HG02642 (cell line): ENCODE data around the gene ADAMTS17.

Experiments used
- ATAC-seq: cut with Tn5 transposase; IDR thresholded peaks from one replicate; pipeline ENCODE4 v1.9.1; 2021; ENCODE audit warnings: mild to moderate bottlenecking; ENCODE audit not compliant: unreplicated experiment, poor library complexity

ADAMTS17 gene, protein sequence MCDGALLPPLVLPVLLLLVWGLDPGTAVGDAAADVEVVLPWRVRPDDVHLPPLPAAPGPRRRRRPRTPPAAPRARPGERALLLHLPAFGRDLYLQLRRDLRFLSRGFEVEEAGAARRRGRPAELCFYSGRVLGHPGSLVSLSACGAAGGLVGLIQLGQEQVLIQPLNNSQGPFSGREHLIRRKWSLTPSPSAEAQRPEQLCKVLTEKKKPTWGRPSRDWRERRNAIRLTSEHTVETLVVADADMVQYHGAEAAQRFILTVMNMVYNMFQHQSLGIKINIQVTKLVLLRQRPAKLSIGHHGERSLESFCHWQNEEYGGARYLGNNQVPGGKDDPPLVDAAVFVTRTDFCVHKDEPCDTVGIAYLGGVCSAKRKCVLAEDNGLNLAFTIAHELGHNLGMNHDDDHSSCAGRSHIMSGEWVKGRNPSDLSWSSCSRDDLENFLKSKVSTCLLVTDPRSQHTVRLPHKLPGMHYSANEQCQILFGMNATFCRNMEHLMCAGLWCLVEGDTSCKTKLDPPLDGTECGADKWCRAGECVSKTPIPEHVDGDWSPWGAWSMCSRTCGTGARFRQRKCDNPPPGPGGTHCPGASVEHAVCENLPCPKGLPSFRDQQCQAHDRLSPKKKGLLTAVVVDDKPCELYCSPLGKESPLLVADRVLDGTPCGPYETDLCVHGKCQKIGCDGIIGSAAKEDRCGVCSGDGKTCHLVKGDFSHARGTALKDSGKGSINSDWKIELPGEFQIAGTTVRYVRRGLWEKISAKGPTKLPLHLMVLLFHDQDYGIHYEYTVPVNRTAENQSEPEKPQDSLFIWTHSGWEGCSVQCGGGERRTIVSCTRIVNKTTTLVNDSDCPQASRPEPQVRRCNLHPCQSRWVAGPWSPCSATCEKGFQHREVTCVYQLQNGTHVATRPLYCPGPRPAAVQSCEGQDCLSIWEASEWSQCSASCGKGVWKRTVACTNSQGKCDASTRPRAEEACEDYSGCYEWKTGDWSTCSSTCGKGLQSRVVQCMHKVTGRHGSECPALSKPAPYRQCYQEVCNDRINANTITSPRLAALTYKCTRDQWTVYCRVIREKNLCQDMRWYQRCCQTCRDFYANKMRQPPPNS

DNA sequence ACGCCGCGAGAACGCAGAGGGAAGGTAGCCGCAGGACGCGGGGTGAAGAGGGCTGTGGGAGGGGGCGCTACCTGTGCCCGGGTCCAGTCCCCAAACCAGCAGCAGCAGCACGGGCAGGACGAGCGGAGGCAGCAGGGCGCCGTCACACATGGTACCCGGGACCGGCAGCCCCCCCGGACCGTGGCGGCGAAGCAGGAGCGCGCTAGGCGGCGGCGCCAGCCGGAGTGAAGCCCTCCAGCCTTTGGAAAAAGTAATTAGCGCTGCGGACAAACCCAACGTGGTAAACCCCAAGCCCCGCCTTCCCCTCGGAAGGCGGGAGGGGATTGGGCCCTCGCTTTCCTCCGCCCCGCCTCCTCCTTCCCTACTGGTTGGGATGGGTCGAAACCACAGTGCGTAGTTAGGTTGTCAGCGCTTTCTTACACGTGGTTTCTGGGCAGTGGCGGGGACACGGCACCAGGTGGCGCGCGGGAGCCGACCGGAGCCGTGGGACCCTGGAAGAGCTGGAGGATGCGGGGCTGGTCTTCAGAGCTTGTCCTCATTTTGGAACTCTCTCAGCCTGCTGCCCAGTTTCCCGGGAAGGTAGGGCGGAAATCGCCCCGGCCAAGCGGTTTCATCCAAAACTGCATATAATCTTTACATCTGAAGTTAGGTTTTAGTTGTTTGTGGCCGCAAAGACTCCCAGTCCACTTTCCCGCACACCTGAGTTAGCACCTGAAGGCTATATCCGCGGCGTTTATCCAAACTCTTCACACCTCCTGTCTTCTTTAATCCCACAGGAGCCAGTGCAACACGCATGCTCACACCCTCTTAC lies at the start of gene ADAMTS17:
ADAMTS17 (minus strand) TSS at position 226 of the 811 bp plus-strand sequence; CDS start at position 150, 76 bp downstream.
- peak; percentile 97 for ATAC-seq

DNA sequence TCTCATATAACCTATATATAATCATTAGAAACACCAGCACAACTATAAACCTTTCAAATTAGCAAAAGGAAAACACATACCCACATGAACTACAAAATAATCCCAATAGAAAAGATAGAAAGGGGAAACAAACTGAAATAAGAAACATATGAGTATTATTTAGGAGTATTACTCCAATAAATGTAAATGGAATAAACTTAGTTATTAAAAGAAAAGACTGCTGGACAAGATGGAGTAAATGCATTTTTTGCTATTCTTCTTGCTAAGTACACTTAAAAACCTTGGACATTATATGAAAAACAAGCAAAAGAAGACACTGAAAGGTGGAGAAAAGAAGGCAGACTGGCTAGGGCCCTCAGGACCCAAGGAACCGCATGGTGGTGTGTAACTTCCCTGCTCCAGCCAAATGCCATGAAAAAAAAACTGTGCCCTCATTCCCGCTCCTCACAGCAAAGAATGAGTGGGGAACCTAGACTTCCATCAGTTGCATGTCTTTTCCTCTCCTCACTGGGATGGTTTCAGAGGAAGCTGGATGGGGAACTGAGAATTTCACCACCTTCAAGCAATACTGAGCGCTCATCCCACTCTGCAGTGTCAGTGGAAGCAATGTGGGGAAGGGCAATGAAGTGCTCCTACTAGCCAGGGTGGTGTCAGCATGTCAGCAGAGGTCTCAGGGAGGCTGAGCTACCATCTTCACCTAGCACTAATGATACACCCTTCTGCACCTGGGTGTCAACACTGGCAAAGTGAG lies 43.7 kb upstream of the ADAMTS17 start:
- ATAC-seq: no peak

DNA sequence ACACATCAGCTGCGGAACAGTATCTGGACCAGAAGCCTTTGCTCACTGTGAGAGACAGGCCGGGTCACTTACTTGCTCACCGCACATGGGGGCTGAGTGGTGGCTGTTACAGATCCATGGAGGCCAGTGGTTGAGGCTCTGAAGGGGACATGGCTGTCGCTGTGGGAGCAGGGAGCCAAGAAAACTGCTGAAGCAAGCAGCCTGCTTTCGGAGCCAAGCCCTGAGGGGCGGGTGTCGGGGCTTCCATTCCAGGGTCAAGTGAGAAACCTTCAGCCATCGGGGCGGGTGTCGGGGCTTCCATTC lies 42.3 kb upstream of the ADAMTS17 start:
- ATAC-seq: no peak

DNA sequence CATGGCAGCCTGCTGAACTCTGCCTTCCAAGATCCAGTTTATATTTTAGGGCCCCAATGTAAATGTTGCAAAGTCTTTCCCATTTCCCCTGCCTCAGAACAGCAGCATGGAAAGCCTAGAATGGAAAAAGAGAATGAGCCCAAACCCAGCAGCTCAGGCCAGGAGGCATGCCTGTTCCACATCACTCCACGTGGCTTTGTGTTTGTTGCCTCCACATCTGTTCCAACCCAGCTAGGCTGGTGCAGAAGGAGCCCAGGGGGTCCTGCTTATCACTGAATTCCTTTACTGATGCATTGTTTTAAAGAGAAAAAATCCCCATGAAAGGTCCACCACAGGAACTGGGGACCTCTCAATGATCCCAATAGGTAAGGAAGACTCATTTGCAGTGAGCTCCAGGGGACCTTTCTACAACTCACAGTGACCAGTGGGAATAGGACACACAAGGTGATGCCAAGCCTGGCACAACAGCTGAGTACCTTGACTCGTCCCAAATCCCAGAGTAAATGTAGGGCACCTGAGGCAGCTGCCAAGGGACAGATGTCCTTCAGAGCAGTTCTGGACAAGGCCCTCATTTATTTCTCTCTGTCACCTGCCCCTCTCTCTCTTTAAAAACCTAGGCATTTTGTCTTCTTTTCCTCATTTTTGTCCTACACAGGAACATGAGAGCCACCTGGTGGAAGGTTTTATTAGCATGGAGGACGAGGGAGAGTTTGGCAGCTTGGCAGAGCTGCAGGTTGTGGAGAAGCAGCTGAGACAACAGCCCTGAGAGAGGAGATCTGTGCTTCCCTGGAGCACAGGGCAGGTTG lies 41.7 kb upstream of the ADAMTS17 start:
- ATAC-seq: no peak

DNA sequence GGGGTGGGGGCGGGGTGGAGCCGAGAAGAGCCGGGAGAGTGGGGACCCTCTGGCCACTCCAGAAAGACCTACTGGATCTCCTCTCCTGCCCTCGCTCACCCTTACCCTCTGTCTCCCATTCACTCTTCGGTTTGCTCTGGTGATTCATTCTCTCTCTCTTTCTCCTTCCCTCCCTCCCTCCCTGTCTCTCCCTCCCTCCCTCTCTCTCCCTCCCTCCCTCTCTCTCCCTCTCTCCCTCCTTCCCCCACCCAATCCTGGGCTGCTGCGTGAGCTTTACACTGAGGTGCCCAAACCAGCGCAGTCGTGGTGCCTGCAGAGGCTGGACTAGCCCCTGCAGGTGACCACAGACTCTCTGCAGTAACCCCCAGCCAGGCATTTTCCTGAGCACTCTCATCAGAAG lies 32.2 kb upstream of the ADAMTS17 start:
- no peak for ATAC-seq

DNA sequence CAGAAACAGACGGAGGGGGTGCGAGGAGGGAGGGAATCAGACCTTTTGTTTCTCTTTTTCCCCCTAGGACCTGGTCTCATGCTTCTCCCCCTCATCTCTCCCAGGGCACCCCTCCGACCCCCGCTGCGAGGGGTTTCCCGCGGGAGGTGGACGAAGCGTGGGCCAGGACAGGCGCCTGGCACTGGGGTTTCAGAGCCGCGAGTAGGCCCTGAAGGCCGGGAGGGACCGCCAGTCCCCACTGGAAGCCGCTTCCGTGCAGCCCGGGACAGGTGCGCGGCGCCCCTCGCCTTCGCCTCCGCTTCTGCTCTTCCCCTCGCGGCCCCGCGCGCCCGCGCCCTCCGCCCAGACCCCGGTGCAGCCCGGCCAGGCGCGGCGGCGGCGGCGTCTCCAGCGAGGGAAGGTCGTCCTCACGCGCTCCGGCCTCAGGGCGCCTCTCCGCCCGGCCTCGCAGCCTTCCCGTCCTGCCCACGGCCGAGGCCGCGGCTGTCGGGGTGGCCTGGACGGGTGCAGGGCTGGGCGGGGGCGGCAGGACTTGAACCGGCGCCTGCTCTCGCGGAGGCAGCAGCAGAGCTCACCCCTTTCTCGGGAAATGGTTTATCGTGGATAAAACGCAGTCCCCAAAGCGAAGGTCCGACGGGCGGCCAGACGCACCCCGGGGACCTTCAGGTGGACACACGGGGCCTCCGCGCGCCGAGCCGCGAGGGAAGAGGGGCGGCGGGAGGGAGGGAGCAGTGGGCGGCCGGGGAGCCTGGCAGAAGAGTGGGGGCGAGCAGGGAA lies 31.5 kb upstream of the ADAMTS17 start:
- no peak for ATAC-seq

DNA sequence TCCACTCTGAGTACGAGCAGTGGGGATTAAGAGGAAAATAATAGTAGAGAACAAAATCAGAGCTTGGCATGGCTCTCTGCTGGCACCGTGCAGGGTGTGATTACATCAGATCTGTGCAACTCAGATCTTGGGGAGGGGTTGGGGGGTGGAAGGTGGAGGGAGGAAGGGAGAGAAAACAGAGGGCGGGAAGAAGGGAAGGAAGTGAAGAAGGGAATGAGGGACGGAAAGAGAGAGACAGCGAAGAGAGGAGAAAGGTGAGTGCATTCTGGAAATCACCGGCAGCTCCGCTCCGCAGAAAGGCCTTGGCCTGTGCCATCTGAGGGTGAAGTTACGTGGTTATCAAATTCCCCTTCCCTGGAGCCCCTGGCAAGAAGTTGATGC lies 31.0 kb upstream of the ADAMTS17 start:
- no peak for ATAC-seq

DNA sequence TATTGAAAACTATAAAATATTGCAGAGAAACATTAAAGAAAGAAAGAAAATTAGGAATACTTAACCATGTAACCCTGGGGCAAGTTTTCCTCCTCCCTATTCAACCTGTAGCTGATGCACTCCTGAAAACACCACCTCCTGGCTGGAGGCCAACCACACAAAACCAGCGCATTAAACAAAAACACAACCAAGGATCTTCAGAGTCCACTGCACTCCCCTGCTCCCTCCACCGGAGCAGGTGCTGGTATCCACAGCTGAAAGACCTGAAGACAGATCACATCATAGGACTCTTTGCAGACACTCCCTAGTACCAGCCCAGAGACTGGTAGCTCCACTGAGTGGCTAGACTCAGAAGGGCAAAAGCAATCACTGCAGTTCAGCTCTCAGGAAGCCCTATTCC lies 13.6 kb upstream of the ADAMTS17 start:
- ATAC-seq: no peak

DNA sequence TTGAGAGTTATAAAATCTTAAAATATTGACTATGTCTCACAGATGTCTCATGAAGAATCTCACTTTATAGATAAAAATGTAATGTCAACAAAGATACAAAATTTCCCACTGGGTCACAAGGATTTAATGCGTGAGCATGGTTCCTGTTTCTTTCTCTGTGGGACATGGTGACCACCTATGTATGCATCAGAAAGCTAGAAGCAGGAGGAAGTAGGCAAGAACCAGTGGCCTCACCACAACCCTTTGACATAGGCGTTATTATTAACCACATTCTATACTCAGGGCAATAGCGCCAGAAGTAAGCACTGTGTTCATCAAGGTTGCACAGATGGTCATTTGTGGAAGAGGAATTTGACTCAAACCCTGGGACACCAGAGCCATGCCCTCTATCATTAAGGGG lies 11.7 kb upstream of the ADAMTS17 start:
- ATAC-seq: no peak

DNA sequence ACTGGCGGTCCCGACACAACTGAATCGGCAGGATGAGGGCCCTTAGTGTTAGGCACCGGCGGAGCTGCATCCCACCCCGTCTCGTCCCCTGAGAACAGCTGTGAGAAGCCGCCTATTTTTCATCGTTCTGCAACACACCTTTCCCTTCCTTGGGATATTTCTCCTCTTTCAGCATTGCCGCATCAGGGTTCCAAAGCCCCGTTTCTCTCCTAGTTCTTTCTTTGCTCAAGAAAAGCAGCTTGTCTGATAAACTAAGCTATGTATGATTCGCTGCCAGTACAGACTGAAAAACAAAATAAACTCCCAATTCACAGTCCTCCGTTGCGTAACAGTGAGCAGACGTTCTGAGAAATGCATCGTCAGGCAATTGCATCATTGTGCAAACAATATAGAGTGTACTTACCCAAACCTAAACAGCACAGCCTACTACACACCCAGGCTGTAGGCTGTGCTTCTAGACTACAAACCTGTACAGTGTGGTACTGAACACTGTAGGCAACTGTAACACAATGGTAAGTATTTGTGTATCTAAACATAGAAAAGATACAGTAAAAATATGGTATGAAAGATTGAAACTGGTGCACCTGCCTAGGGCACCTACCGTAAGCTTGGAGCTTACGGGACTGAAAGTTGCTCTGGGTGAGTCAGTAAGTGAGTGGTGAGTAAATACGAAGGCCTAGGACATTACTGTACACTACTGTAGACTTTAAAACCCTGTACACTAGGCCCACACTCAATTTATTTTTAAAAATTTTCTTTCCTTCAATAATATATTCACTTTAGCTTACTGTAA lies 8.9 kb upstream of the ADAMTS17 start:
- ATAC-seq: no peak

DNA sequence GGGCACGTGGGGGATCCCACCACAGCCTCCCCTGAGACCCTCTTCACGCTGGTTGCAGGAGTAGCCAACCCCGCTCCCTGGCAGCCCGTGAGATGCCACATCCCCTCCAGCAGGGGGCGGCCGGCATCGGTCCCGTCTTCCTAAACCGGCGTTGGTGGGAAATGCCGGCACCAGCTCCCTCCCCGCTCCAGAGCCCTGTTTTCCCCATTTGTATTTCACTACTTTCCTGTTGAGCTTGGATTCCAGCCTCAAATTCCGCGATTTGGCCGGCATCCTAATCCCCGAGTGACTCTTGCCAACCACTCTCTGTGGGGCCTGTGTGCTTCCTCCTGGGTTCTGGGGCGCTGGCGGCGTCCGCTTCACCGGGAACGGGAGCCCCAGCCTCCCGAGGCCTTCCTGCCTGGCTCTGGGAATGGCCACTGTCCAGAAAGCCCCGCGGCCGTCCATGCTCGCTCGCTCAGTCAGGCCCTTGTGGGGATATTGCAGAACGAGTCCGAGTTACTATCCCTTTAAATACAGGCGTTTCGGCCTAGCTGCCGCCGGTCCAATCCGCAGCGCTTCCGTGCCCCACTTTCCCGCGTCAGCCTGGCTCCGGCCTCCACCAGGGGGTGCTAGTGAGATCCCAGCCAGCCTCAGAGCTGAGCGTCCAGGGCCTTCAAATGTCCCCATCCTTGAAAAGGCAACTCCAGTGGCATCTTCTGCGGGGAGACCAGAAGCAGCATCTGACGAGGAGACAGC lies 8.1 kb upstream of the ADAMTS17 start:
- ATAC-seq: peak; percentile 93

DNA sequence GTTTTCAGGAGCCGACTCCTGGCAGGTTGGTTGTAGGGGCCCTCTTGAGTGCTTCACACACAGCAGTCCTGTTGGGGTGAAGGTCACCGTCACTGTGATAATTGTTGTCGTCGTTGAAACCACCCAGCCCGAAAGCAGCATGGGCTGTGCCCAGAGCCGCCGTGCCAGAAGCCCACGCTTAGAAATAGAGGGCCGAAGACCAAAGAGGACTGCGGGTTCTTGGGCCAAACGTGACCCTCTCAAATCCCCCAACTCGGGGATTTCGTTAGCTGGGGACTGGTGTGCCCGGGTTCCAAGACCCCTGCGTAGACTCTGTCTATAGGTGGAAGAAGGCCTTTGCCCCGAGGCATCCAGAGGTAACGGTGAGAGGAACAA lies 7.5 kb upstream of the ADAMTS17 start:
- no peak for ATAC-seq

DNA sequence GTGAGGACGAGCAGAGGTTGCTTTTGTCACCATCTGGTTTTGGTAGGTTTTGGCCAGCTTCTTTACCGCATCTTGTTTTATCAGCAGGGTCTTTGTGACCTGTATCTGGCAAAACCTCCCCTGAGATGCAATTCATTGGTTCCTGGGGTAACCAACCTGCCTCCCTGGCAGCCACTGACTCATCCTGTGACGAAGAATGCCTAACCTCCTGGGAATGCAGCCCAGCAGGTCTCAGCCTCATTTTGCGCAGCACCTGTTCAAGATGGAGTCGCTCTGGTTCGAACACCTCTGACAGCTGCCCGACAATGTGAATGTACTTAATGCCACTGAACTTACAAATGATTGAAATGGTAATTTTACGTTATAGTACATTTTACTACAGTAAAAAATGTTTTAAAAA lies 6.8 kb upstream of the ADAMTS17 start:
- no peak for ATAC-seq

DNA sequence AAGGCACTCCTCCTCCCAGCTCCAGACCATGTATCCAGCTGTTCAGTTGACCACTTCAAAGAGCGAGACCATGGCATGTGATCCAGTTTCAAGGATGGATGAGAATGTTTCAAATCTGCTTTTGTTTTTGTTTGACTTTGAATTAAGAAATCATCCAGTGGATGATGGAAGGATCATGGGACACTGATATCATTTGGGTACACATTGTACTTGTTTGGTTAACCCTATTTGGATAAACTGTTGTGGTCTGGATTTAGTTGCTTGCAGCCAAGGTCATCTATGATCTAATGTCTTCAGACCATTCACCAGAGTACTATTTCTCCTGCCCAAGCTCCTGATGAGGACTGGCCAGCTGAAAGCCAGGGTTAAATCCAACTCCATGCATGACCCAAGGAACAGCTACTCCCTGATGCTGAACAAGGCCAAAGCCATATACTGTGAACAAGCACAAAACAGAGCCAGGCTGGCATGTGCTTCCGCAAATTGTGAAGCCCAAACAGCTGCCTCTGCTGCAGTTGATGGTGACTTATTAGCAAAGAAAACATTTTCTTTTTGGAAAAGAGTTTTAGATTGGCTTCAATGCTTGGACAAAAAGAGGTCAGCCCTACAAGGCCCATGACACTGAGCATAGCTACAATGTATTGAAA lies 5.2 kb upstream of the ADAMTS17 start:
- ATAC-seq: no peak

DNA sequence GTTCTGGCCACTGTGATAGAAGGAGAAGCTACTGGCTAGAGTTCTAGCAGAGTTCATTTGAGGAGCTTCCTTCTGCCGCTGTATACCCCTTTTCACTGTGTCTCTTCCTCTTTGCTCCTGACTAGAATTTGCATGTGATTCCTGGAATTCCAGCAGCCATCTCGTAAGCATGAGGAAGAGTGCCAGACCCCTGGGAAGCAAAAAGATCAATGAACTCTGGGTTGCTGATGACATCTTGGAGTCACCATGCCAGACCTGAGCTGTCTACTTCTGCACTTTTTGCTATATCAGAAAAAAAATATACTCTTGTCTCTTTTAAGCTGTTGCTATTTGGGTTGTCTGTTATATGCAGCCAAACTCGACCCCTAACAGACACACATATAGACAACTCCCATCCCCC lies 3.7 kb upstream of the ADAMTS17 start:
- ATAC-seq: no peak

DNA sequence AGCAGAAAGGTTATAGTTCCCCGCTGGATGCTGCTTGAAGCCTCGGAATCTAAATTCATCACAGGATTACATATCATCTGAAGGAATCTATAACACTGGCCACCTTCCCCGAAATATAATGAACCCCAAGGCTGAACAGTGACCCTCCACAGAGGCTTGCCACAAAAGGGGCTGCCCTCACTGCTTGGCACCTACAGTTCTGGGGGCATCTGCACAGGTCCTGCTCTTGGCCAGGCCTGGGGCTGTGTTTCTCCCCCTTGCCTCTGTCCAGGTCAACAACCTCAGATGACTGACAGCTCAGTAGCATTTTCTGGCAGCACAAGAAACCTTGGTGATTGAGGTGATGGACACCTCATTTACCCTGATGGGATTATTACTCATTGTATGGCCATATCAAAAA lies 1.5 kb upstream of the ADAMTS17 start:
- ATAC-seq: no peak
